Smooth muscle cell (in vitro differentiated cells): Measurements from ENCODE around the gene SEMA3E. TPM values are rescaled to one million over a fixed set of nuclear protein-coding genes. Genes with fewer than 3 reads are reported as not detected.

Experiments used
- DNase-seq: peaks from one replicate; lab custom pipeline; 2025; ENCODE audit not compliant: unreplicated experiment; lab: John Stamatoyannopoulos, UW
- H2AFZ ChIP-seq: fragments of 200-600 bp; sonication (generic); 2 replicates; pipeline ENCODE4 v1.6.0; 2016; ENCODE audit warnings: antibody characterized with exemption, low read depth, mild to moderate bottlenecking
- H3F3A ChIP-seq: fragments of 200-600 bp; sonication (generic); 2 replicates; pipeline ENCODE4 v1.6.0; 2017; ENCODE audit warnings: antibody characterized with exemption, low read depth
- H3K27ac ChIP-seq: fragments of 200-600 bp; sonication (generic); 2 replicates; pipeline ENCODE4 v1.5.1; 2016; ENCODE audit warnings: low read depth, mild to moderate bottlenecking
- H3K27me3 ChIP-seq: fragments of 200-600 bp; sonication (generic); 2 replicates; pipeline ENCODE4 v1.6.1; 2016; ENCODE audit warnings: low read depth, mild to moderate bottlenecking
- H3K36me3 ChIP-seq: fragments of 200-600 bp; sonication (generic); 2 replicates; pipeline ENCODE4 v1.5.1; 2016; ENCODE audit warnings: low read depth
- H3K4me1 ChIP-seq: fragments of 200-600 bp; sonication (generic); 2 replicates; pipeline ENCODE4 v1.5.1; 2016; ENCODE audit warnings: low read depth
- H3K4me2 ChIP-seq: fragments of 200-600 bp; sonication (generic); 2 replicates; pipeline ENCODE4 v1.6.0; 2016; ENCODE audit warnings: mild to moderate bottlenecking
- H3K4me3 ChIP-seq: fragments of 200-600 bp; sonication (generic); 2 replicates; pipeline ENCODE4 v1.5.1; 2016; ENCODE audit warnings: mild to moderate bottlenecking
- H3K79me2 ChIP-seq: fragments of 200-600 bp; sonication (generic); 2 replicates; pipeline ENCODE4 v1.6.0; 2016; ENCODE audit warnings: low read depth, mild to moderate bottlenecking
- H3K9ac ChIP-seq: fragments of 200-600 bp; sonication (generic); 2 replicates; pipeline ENCODE4 v1.6.0; 2016; ENCODE audit warnings: low read depth
- H3K9me3 ChIP-seq: fragments of 200-600 bp; sonication (generic); replicated peaks from 2 replicates; pipeline ENCODE4 v1.5.1; 2016; ENCODE audit warnings: low read depth
- H4K20me1 ChIP-seq: fragments of 200-600 bp; sonication (generic); 2 replicates; pipeline ENCODE4 v1.6.0; 2016; ENCODE audit warnings: low read depth
- CTCF ChIP-seq: fragments of 200-600 bp; sonication (generic); IDR thresholded peaks from 2 replicates; pipeline ENCODE4 v1.5.1; 2017; ENCODE audit warnings: borderline replicate concordance, mild to moderate bottlenecking, antibody characterized with exemption; ENCODE audit not compliant: insufficient read depth, poor library complexity, severe bottlenecking
- WGBS: methylation state at CpG from one replicate; pipeline ENCODE4 v1.1.7; 2016; ENCODE audit warnings: low lambda C conversion rate; 5-methylcytosine and 5-hydroxymethylcytosine counted together
- polyA plus RNA-seq: library from polyadenylated mRNA; unstranded; fragments of >200 nt; fragmentation: Nextera tagmentation; extraction: Ambion mirVana; gene quantifications from 2 replicates; pipeline ENCODE4 v1.2.1, GENCODE V29; 2016
- total RNA-seq: library from RNA; depleted of rRNA; stranded (reverse); fragments of >200 nt; gene quantifications from 2 replicates; pipeline ENCODE4 v1.2.3, GENCODE V29; 2014

The SEMA3E gene
- total and polyA plus RNA-seq, 2 experiments from 2014 or later = 0.45 to 0.66 TPM

GRCh38 chr7:83326223-83326622 is 322.7 kb downstream of the SEMA3E start:
- Histone ChIP-seq H2AFZ (no peak overlapping the region), H3K27ac (no peak overlapping the region), H3K79me2 (no peaks in the 10 kb centered on the region), H4K20me1 (no peaks in the 10 kb centered on the region), H3K9ac (no peak overlapping the region), H3K4me3 (no peak overlapping the region), H3K27me3 (no peaks in the 10 kb centered on the region), H3F3A (no peaks in the 10 kb centered on the region), H3K36me3 (no peaks in the 10 kb centered on the region), H3K4me2 (no peak overlapping the region), H3K9me3 (no peaks in the 10 kb centered on the region), H3K4me1 (no peaks in the 10 kb centered on the region)
- WGBS = 67% methylated on average over 2 of the region's 2 CpGs
- no peak for TF ChIP-seq CTCF
- DNase-seq = no peak

- no peaks in the 10 kb centered on the region for H3K9me3 ChIP-seq
These were observed 323.9 kb downstream of the SEMA3E start for GRCh38 chr7:83325083-83325482.

GRCh38 chr7:83324596-83324995 is 324.3 kb downstream of the SEMA3E start:
- Histone ChIP-seq H3K9me3 (no peaks in the 10 kb centered on the region), H3K27ac (no peak overlapping the region), H3K4me3 (no peak overlapping the region), H3K36me3 (no peaks in the 10 kb centered on the region), H3K27me3 (no peaks in the 10 kb centered on the region), H3K79me2 (no peaks in the 10 kb centered on the region), H3F3A (no peaks in the 10 kb centered on the region), H3K4me2 (no peak overlapping the region), H4K20me1 (no peaks in the 10 kb centered on the region), H3K9ac (no peak overlapping the region), H3K4me1 (no peaks in the 10 kb centered on the region), H2AFZ (no peak overlapping the region)
- no peak for TF ChIP-seq CTCF
- no peak for DNase-seq
- 66% methylated on average over 2 of the region's 2 CpGs for WGBS

More at GRCh38 chr7:83325083-83325482, 323.9 kb downstream of the SEMA3E start:
- no peak overlapping the region for H3K4me2 ChIP-seq
- H4K20me1 ChIP-seq = no peaks in the 10 kb centered on the region
- 96% methylated on average over 5 of the region's 5 CpGs for WGBS
- TF ChIP-seq CTCF = no peak
- no peak overlapping the region for H3K4me3 ChIP-seq
- H3K27me3 ChIP-seq = no peaks in the 10 kb centered on the region
- no peak overlapping the region for H2AFZ ChIP-seq
- H3K27ac ChIP-seq = no peak overlapping the region
- H3K4me1 ChIP-seq = no peaks in the 10 kb centered on the region
- H3K36me3 ChIP-seq = no peaks in the 10 kb centered on the region
- no peaks in the 10 kb centered on the region for H3K79me2 ChIP-seq
- no peak overlapping the region for H3K9ac ChIP-seq
- H3F3A ChIP-seq = no peaks in the 10 kb centered on the region
- no peak for DNase-seq

GRCh38 chr7:83321011-83321410 is 327.9 kb downstream of the SEMA3E start:
- no peaks in the 10 kb centered on the region for H3K9me3 ChIP-seq
- no peak overlapping the region for H2AFZ ChIP-seq
- H3K4me2 ChIP-seq = no peak overlapping the region
- TF ChIP-seq CTCF = no peak
- 77% methylated on average over 1 of the region's 1 CpG for WGBS
- no peaks in the 10 kb centered on the region for H4K20me1 ChIP-seq
- no peak overlapping the region for H3K9ac ChIP-seq
- no peaks in the 10 kb centered on the region for H3F3A ChIP-seq
- no peak for DNase-seq
- H3K27ac ChIP-seq = no peak overlapping the region
- no peak overlapping the region for H3K4me3 ChIP-seq
- H3K36me3 ChIP-seq = no peaks in the 10 kb centered on the region
- no peaks in the 10 kb centered on the region for H3K79me2 ChIP-seq
- H3K4me1 ChIP-seq = no peaks in the 10 kb centered on the region
- H3K27me3 ChIP-seq = no peaks in the 10 kb centered on the region
